OCI-LY3 (cell line): ENCODE measurements around the gene SERPINE2.

Source experiments
- H2AFZ ChIP-seq: fragments of 200-600, 300-600 bp; shearing (Covaris generic); 2 replicates; pipeline ENCODE4 v1.6.0; 2014; ENCODE audit warnings: antibody characterized with exemption, low read depth, low read length
- H3K27ac ChIP-seq: fragments of 200-600, 300-600 bp; sonication (generic); 2 replicates; pipeline ENCODE4 v1.5.1; 2014; ENCODE audit warnings: mild to moderate bottlenecking, low read length, moderate library complexity, mixed read lengths
- H3K27me3 ChIP-seq: fragments of 200-600, 300-600 bp; sonication (generic); 2 replicates; pipeline ENCODE4 v1.6.1; 2014; ENCODE audit warnings: low read depth, low read length, mixed read lengths
- H3K36me3 ChIP-seq: fragments of 200-600, 300-600 bp; sonication (generic); replicated peaks from 2 replicates; pipeline ENCODE3; 2014; ENCODE audit warnings: low read depth, low read length, mixed read lengths
- H3K4me1 ChIP-seq: fragments of 300-600, 200-600 bp; sonication (generic); 2 replicates; pipeline ENCODE4 v1.6.1; 2014; ENCODE audit warnings: low read length, mixed read lengths
- H3K4me2 ChIP-seq: fragments of 200-600, 300-600 bp; sonication (generic); 2 replicates; pipeline ENCODE4 v1.6.1; 2014; ENCODE audit warnings: low read length, mixed read lengths
- H3K4me3 ChIP-seq: fragments of 300-600, 200-600 bp; sonication (generic); 2 replicates; pipeline ENCODE4 v1.5.1; 2014; ENCODE audit warnings: antibody characterized with exemption, mild to moderate bottlenecking, low read length, moderate library complexity
- H3K79me2 ChIP-seq: fragments of 300-600, 200-600 bp; shearing (Covaris generic); 2 replicates; pipeline ENCODE4 v1.6.1; 2014; ENCODE audit warnings: mild to moderate bottlenecking, low read length, mixed read lengths
- H3K9ac ChIP-seq: fragments of 300-600, 200-600 bp; shearing (Covaris generic); 2 replicates; pipeline ENCODE4 v1.6.0; 2014; ENCODE audit warnings: mild to moderate bottlenecking, low read length, moderate library complexity
- H3K9me3 ChIP-seq: fragments of 200-600, 300-600 bp; shearing (Covaris generic); 2 replicates; pipeline ENCODE4 v1.6.1; 2014; ENCODE audit warnings: low read length, mixed read lengths; ENCODE audit not compliant: insufficient read depth
- H4K20me1 ChIP-seq: fragments of 200-600, 300-600 bp; sonication (generic); 2 replicates; pipeline ENCODE4 v1.6.1; 2016; ENCODE audit warnings: low read length, mixed read lengths; ENCODE audit not compliant: insufficient read depth
- EZH2phosphoT487 ChIP-seq: fragments of 200-600 bp; shearing (Covaris generic); IDR thresholded peaks from 2 replicates; pipeline ENCODE4 v1.6.1; 2018; ENCODE audit warnings: antibody characterized with exemption, mixed run types, low read depth
- TF ChIP-seq, protein P1 (sequence below): fragments of 200-600, 300-600 bp; sonication (generic); IDR thresholded peaks from 2 replicates; pipeline ENCODE4 v1.5.1; 2014; ENCODE audit warnings: antibody characterized with exemption, low read length, low read depth

Gene SERPINE2

DNA sequence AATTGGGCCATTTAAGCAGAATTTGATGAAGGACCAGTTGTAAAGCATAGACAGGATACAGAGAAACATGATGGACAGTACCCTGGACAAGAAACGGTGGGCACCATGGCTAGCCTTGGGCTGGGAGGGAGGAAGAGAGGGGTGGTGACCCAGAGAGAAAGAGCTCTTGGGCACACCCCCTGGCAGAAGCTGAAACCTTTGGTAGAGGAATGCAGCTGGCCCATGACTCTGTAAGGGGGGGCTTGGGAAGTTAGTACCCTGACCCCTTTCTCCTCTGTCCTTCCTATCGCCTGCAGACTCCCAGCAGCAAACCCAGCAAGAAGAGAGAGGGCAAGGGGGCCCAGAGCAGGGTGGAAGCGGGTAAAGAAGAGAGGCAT, 49.2 kb downstream of the SERPINE2 start:
- no peak overlapping the region for H3K4me3 ChIP-seq
- H3K9ac ChIP-seq, result no peak overlapping the region
- no peaks in the 10 kb centered on the region for H3K27me3 ChIP-seq
- no peak overlapping the region for H2AFZ ChIP-seq
- H3K27ac ChIP-seq, result no peak overlapping the region
- no peaks in the 10 kb centered on the region for H3K9me3 ChIP-seq
- no peaks in the 10 kb centered on the region for H3K36me3 ChIP-seq
- no peaks in the 10 kb centered on the region for H3K79me2 ChIP-seq
- H3K4me2 ChIP-seq, result no peak overlapping the region
- H4K20me1 ChIP-seq, result no peaks in the 10 kb centered on the region
- no peaks in the 10 kb centered on the region for H3K4me1 ChIP-seq
- TF ChIP-seq EZH2phosphoT487, result no peak
- TF ChIP-seq, protein P1, sequence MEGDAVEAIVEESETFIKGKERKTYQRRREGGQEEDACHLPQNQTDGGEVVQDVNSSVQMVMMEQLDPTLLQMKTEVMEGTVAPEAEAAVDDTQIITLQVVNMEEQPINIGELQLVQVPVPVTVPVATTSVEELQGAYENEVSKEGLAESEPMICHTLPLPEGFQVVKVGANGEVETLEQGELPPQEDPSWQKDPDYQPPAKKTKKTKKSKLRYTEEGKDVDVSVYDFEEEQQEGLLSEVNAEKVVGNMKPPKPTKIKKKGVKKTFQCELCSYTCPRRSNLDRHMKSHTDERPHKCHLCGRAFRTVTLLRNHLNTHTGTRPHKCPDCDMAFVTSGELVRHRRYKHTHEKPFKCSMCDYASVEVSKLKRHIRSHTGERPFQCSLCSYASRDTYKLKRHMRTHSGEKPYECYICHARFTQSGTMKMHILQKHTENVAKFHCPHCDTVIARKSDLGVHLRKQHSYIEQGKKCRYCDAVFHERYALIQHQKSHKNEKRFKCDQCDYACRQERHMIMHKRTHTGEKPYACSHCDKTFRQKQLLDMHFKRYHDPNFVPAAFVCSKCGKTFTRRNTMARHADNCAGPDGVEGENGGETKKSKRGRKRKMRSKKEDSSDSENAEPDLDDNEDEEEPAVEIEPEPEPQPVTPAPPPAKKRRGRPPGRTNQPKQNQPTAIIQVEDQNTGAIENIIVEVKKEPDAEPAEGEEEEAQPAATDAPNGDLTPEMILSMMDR, result no peak

- H3K4me1 ChIP-seq, result no peaks in the 10 kb centered on the region
- no peaks in the 10 kb centered on the region for H3K36me3 ChIP-seq
- H3K27ac ChIP-seq, result no peak overlapping the region
- H3K9me3 ChIP-seq, result no peaks in the 10 kb centered on the region
- H3K79me2 ChIP-seq, result no peaks in the 10 kb centered on the region
- H3K27me3 ChIP-seq, result no peaks in the 10 kb centered on the region
- no peak overlapping the region for H3K4me3 ChIP-seq
- no peak overlapping the region for H3K9ac ChIP-seq
- H2AFZ ChIP-seq, result no peak overlapping the region
- no peak overlapping the region for H3K4me2 ChIP-seq
- H4K20me1 ChIP-seq, result no peaks in the 10 kb centered on the region
- no peak for TF ChIP-seq EZH2phosphoT487
- TF ChIP-seq, protein P1, result peak; percentile 39
These were observed 49.8 kb downstream of the SERPINE2 start for GRCh38 chr2:223989206-223989855.

DNA sequence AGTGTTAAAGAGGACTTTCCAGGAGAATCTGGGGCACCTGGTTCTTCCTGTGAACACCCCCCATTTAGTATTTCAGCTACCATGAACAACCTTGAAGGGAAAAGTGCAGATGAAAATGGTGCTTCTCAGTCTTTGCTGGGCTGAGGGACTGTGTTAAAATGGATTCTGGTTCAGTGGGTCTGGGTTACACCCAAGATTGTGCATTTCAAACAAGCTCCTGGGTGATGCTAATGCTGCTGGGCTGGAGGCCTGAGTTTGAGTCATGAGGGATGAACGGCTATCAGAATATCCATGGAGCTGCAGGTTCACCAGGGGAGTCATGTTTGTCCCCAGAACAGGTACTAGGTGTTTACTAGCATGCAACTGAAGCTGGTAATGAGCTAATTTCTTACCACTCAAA, 57.8 kb downstream of the SERPINE2 start:
- Histone ChIP-seq H4K20me1 (no peaks in the 10 kb centered on the region), H3K79me2 (no peaks in the 10 kb centered on the region), H3K4me2 (no peak overlapping the region), H3K9me3 (no peaks in the 10 kb centered on the region), H3K4me1 (no peaks in the 10 kb centered on the region), H3K9ac (no peak overlapping the region), H3K27ac (no peak overlapping the region), H3K27me3 (no peaks in the 10 kb centered on the region), H2AFZ (no peak overlapping the region), H3K36me3 (no peaks in the 10 kb centered on the region), H3K4me3 (no peak overlapping the region)
- no peak for TF ChIP-seq EZH2phosphoT487
- TF ChIP-seq, protein P1, result no peak

GRCh38 chr2:223980803-223981202, 58.3 kb downstream of the SERPINE2 start:
- Histone ChIP-seq H4K20me1 (no peaks in the 10 kb centered on the region), H3K4me2 (no peak overlapping the region), H3K27me3 (no peaks in the 10 kb centered on the region), H3K4me3 (no peak overlapping the region), H3K9me3 (no peaks in the 10 kb centered on the region), H3K9ac (no peak overlapping the region), H3K36me3 (no peaks in the 10 kb centered on the region), H2AFZ (no peak overlapping the region), H3K4me1 (no peaks in the 10 kb centered on the region), H3K79me2 (no peaks in the 10 kb centered on the region), H3K27ac (no peak overlapping the region)
- TF ChIP-seq EZH2phosphoT487, result no peak
- TF ChIP-seq, protein P1, result no peak
